GM12878 (cell line): ENCODE results near the gene FAM228A. TPM values are rescaled to one million over a fixed set of nuclear protein-coding genes. Genes with fewer than 3 reads are reported as not detected.

Source experiments
- ATAC-seq: fragments of 200-7000 bp; cut with Tn5 transposase; 3 replicates; pipeline ENCODE4 v1.9.1; 2020; ENCODE audit warnings: mild to moderate bottlenecking, moderate library complexity
- BruUV-seq: library from RNA; stranded (reverse); fragments of 400-500 nt; replicated peaks from 2 replicates; lab custom pipeline; 2021; lab: Mats Ljungman, UMichigan
- CTCF ChIA-PET: fragments of 300-600 bp; sonication (Branson Sonifier 250); formaldehyde crosslinking; extraction: SDS; loops from one replicate; lab custom pipeline; 2021; ENCODE audit warnings: inconsistent platforms; lab: Yijun Ruan, JAX
- POLR2A ChIA-PET: fragments of 350-600 bp; formaldehyde crosslinking; extraction: SDS; loops from one replicate; lab custom pipeline; 2021; ENCODE audit warnings: inconsistent platforms; lab: Charles Lee
- RAD21 ChIA-PET: fragments of 300-600 bp; sonication (Branson Sonifier 250); formaldehyde crosslinking; loops from one replicate; lab custom pipeline; 2023; ENCODE audit warnings: antibody characterized with exemption; ENCODE audit not compliant: unreplicated experiment; lab: Charles Lee
- SMC1A ChIA-PET: fragments of 300-600 bp; sonication (Branson Sonifier 250); formaldehyde crosslinking; loops from one replicate; lab custom pipeline; 2023; ENCODE audit not compliant: unreplicated experiment, uncharacterized antibody; lab: Charles Lee
- DNase-seq: peaks from one replicate; pipeline ENCODE4 v3.0.0-alpha.2; 2011; ENCODE audit warnings: low read depth, low spot score
- FAIRE-seq: peaks from 3 replicates; lab custom pipeline; 2011; peaks lifted over from hg19 to GRCh38; lab: Jason Lieb, UNC
- H2AFZ ChIP-seq: 2 replicates; pipeline ENCODE4 v1.6.0; 2011; ENCODE audit warnings: low read depth, low read length, control low read depth; ENCODE audit not compliant: control insufficient read depth
- H3K27ac ChIP-seq: 2 replicates; pipeline ENCODE4 v1.5.1; 2011; ENCODE audit warnings: control low read depth; ENCODE audit not compliant: control insufficient read depth, insufficient read depth
- H3K27me3 ChIP-seq, 2 experiments: replicated peaks in 1 of 2; 2 replicates each; pipeline versions ENCODE4 v1.6.0 to v1.6.1; 2011; ENCODE audit warnings: low read length in 1 of 2; ENCODE audit not compliant: control insufficient read depth in 2 of 2, insufficient read depth in 2 of 2
- H3K36me3 ChIP-seq, 2 experiments: 2 replicates each; pipeline ENCODE4 v1.5.1; 2011; ENCODE audit warnings: low read length in 1 of 2; ENCODE audit not compliant: control insufficient read depth in 2 of 2, insufficient read depth in 2 of 2
- H3K4me1 ChIP-seq: 2 replicates; pipeline ENCODE4 v1.6.1; 2011; ENCODE audit warnings: mild to moderate bottlenecking, low read length, moderate library complexity, mixed read lengths; ENCODE audit not compliant: control insufficient read depth, insufficient read depth
- H3K4me2 ChIP-seq: 2 replicates; pipeline ENCODE4 v1.6.0; 2011; ENCODE audit warnings: control low read depth; ENCODE audit not compliant: control insufficient read depth, insufficient read depth
- H3K4me3 ChIP-seq: fragments of 200-600 bp; sonication (generic); 2 replicates; pipeline ENCODE4 v1.5.1; 2016
- H3K79me2 ChIP-seq: 2 replicates; pipeline ENCODE4 v1.6.0; 2011; ENCODE audit warnings: low read length; ENCODE audit not compliant: control insufficient read depth, insufficient read depth
- H3K9ac ChIP-seq: 2 replicates; pipeline ENCODE4 v1.8.0; 2011; ENCODE audit warnings: low read length, control low read depth, mixed read lengths; ENCODE audit not compliant: control insufficient read depth, insufficient read depth
- H3K9me3 ChIP-seq: replicated peaks from 3 replicates; pipeline ENCODE4 v1.5.1; 2011; ENCODE audit warnings: mild to moderate bottlenecking, low read length; ENCODE audit not compliant: control insufficient read depth, insufficient read depth
- H4K20me1 ChIP-seq: 2 replicates; pipeline ENCODE4 v1.6.0; 2011; ENCODE audit not compliant: control insufficient read depth, insufficient read depth
- BRCA1 ChIP-seq: IDR thresholded peaks from 2 replicates; pipeline ENCODE4 v1.6.1; 2011; ENCODE audit warnings: low read depth, low read length, improper control_type of control experiment
- CREM ChIP-seq: IDR thresholded peaks from 2 replicates; pipeline ENCODE4 v1.6.1; 2014; ENCODE audit warnings: antibody characterized with exemption, low read depth
- HCFC1 ChIP-seq: fragments of 150-350 bp; IDR thresholded peaks from 2 replicates; pipeline ENCODE4 v1.6.1; 2014; ENCODE audit warnings: low read length
- MYC ChIP-seq: IDR thresholded peaks from 2 replicates; pipeline ENCODE4 v1.6.1; 2011; ENCODE audit warnings: mild to moderate bottlenecking, low read length, moderate library complexity, inconsistent platforms; ENCODE audit not compliant: insufficient read depth, insufficient replicate concordance, insufficient read length, severe bottlenecking
- PML ChIP-seq: IDR thresholded peaks from 2 replicates; pipeline ENCODE4 v1.6.1; 2012; ENCODE audit warnings: low read length, inconsistent platforms
- RAD21 ChIP-seq: IDR thresholded peaks from 2 replicates; pipeline ENCODE4 v1.6.1; 2011; ENCODE audit warnings: mild to moderate bottlenecking, low read depth, low read length, moderate library complexity; ENCODE audit not compliant: insufficient read depth
- SREBF2 ChIP-seq: IDR thresholded peaks from 2 replicates; pipeline ENCODE4 v1.6.1; 2012; ENCODE audit warnings: mild to moderate bottlenecking, low read length
- SRF ChIP-seq, 2 experiments: IDR thresholded peaks; 2 replicates each; pipeline ENCODE4 v1.6.1; 2011; ENCODE audit warnings: low read depth in 2 of 2, low read length in 2 of 2, mild to moderate bottlenecking in 1 of 2, moderate library complexity in 1 of 2
- TARDBP ChIP-seq: IDR thresholded peaks from 2 replicates; pipeline ENCODE4 v1.6.1; 2016; ENCODE audit warnings: borderline replicate concordance
- ZBED1 ChIP-seq: IDR thresholded peaks from 2 replicates; pipeline ENCODE4 v1.6.1; 2016; ENCODE audit warnings: borderline replicate concordance
- WGBS: methylation state at CpG from one replicate; pipeline ENCODE4 v1.1.6; 2016; ENCODE audit warnings: low lambda C conversion rate; ENCODE audit not compliant: insufficient replicate concordance, insufficient coverage; ENCODE audit errors: missing lambda C conversion rate; 5-methylcytosine and 5-hydroxymethylcytosine counted together
- in situ Hi-C: fragments of 300-500 bp; cut with MboI; formaldehyde crosslinking; loops from 9 replicates; pipeline ENCODE4 v1.14.3; 2018; ENCODE audit warnings: mixed read lengths
- intact Hi-C: fragments of 100-400 bp; cut with micrococcal nuclease; formaldehyde crosslinking; loops from one replicate; pipeline ENCODE4 v1.14.2; 2022; ENCODE audit not compliant: unreplicated experiment
- polyA plus RNA-seq, 11 experiments: library from polyadenylated mRNA; depleted of rRNA in 4 of 11; unstranded in 6 of 11; stranded (reverse) in 5 of 11; fragments of >200 nt; fragmentation: Nextera tagmentation in 4 of 11; fragmentation: Illumina TruSeq in 1 of 11; extraction: Ambion mirVana in 4 of 11; extraction: Trizol in 1 of 11; gene quantifications; 1 replicate in 1 of 11; 2 replicates in 10 of 11; pipeline versions ENCODE4 v1.2.1 to v1.2.3, GENCODE V29; 2011 to 2016; ENCODE audit warnings: inconsistent platforms in 2 of 11, missing spikeins in 2 of 11, low read depth in 1 of 11
- total RNA-seq, 4 experiments: library from RNA; depleted of rRNA in 3 of 4; stranded (reverse); fragments of >200 nt in 3 of 4; fragmentation: Illumina TruSeq in 1 of 4; extraction: Trizol in 1 of 4; gene quantifications; 2 replicates each; pipeline versions ENCODE4 v1.2.1 to v1.2.3, GENCODE V29; 2013 to 2021
- TF ChIP-seq, protein P1 (sequence below): IDR thresholded peaks from 2 replicates; pipeline ENCODE4 v1.6.1; 2012; ENCODE audit warnings: low read length, inconsistent platforms
- TF ChIP-seq, protein P2 (sequence below): fragments of 450-650 bp; IDR thresholded peaks from 2 replicates; pipeline ENCODE4 v1.6.1; 2017; ENCODE audit warnings: low read depth, mild to moderate bottlenecking, moderate library complexity

Gene FAM228A
- total and polyA plus RNA-seq, 10 of the 15 experiments (the other 5 are each of a cell fraction or from before 2014, with no cell fraction given) = 0.06 TPM; not detected in 9

DNA sequence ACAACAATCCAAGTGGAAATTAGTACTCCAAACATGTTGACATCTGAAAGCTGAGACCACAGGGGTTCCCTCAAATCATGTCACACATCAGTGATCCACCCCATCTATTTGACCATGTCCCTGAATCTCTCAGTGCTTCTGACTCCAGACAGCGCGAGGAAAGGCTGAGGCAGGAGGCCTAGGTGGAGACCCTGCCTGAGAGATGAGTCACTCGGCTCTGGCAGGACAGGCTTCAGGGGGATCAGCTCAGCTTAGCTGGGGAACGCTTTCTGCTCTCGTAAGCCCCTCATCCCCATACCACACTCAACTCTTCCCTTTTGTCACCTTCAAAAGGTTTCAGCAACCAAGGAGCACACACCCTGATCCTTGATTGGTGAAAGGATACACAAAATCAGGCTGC, 5.8 kb upstream of the FAM228A start (continued):
- TF ChIP-seq, protein P1, sequence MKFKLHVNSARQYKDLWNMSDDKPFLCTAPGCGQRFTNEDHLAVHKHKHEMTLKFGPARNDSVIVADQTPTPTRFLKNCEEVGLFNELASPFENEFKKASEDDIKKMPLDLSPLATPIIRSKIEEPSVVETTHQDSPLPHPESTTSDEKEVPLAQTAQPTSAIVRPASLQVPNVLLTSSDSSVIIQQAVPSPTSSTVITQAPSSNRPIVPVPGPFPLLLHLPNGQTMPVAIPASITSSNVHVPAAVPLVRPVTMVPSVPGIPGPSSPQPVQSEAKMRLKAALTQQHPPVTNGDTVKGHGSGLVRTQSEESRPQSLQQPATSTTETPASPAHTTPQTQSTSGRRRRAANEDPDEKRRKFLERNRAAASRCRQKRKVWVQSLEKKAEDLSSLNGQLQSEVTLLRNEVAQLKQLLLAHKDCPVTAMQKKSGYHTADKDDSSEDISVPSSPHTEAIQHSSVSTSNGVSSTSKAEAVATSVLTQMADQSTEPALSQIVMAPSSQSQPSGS = no peak
- TF ChIP-seq CREM (no peak), SRF (IDR thresholded peaks at IDR 0.05; ENCODE audit: low read depth in 2 of 2, low read length in 2 of 2) (no peak), ZBED1 (no peak)

DNA sequence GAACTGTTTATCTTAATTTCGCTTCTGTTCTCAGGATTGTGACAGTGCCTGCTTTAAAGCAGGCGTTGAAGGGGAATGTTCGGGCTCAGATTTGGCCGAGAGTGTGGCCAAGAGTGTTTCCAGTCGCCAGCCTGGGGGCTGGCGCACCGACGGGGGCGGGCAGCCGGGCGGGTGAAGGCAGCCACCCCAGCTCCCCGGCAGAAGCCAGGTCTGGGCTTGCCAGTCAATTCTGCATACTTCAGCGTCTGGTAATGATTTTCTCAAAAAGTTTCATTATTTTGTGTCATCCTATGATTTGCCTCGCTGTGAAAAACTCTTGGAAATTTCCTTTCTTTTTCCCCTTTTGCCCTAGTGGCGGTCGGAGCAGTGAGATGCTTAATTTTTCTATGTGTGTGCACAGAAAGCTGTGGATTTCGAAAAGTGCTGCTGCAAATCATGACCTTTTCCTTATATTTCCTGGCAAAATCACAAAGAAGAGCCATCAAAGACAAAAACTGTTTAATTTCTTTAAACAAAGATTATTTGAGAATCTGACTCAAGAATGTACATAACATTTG, 856 bp downstream of the FAM228A start:
- no peaks in the 10 kb centered on the region for H3K36me3 ChIP-seq
- 84% methylated on average over 17 of the region's 17 CpGs for WGBS
- no peak overlapping the region for H3K4me2 ChIP-seq
- SMC1A ChIA-PET = interaction anchor here (1.2 to 1.9 kb wide), 3 partner anchors 12 to 351 kb away, joined by 3 to 6 read pairs (median 4); no protein-coding TSS in a partner anchor
- intact Hi-C loops = no loop called here
- H3K4me1 ChIP-seq = no peaks in the 10 kb centered on the region
- no peak overlapping the region for H3K9ac ChIP-seq
- DNase-seq = no peak
- H3K27ac ChIP-seq = no peak overlapping the region
- POLR2A ChIA-PET = no interaction called here
- no peak overlapping the region for H2AFZ ChIP-seq
- no peaks in the 10 kb centered on the region for H3K79me2 ChIP-seq
- no peak for FAIRE-seq
- in situ Hi-C loops = no loop called here
- BruUV-seq = no TSS peak
- no peaks in the 10 kb centered on the region for H3K9me3 ChIP-seq
- CTCF ChIA-PET = interaction anchor here (1.3 to 2.5 kb wide), 3 partner anchors 10 to 92 kb away, joined by 3 to 12 read pairs (median 4); partner anchors contain the start of gene TP53I3
- H3K27me3 ChIP-seq = no peaks in the 10 kb centered on the region
- H4K20me1 ChIP-seq = no peaks in the 10 kb centered on the region
- RAD21 ChIA-PET = interaction anchor here (1.1 to 1.3 kb wide), 2 partner anchors 51 to 92 kb away, joined by 3 to 4 read pairs; partner anchors contain the start of gene TP53I3
- TF ChIP-seq RAD21 (no peak), SREBF2 (no peak), TARDBP (no peak), PML (no peak), MYC (no peak), HCFC1 (no peak), BRCA1 (no peak)
- TF ChIP-seq, protein P2, sequence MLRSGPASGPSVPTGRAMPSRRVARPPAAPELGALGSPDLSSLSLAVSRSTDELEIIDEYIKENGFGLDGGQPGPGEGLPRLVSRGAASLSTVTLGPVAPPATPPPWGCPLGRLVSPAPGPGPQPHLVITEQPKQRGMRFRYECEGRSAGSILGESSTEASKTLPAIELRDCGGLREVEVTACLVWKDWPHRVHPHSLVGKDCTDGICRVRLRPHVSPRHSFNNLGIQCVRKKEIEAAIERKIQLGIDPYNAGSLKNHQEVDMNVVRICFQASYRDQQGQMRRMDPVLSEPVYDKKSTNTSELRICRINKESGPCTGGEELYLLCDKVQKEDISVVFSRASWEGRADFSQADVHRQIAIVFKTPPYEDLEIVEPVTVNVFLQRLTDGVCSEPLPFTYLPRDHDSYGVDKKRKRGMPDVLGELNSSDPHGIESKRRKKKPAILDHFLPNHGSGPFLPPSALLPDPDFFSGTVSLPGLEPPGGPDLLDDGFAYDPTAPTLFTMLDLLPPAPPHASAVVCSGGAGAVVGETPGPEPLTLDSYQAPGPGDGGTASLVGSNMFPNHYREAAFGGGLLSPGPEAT = no peak
- H3K4me3 ChIP-seq = no peak overlapping the region
- no peak for ATAC-seq
